Astrocyte (in vitro differentiated cells and primary cell): ENCODE measurements around the gene AMOTL2. TPM values are rescaled to one million over a fixed set of nuclear protein-coding genes. Genes with fewer than 3 reads are reported as not detected.
A peak's percentile ranks its signal among the peaks of the same experiment; 100 is the strongest.

Experiments used
- DNase-seq: peaks from one replicate; pipeline ENCODE4 v3.0.0-alpha.2; 2010; ENCODE audit warnings: low read depth
- FAIRE-seq: peaks from 2 replicates; lab custom pipeline; 2011; peaks lifted over from hg19 to GRCh38; lab: Jason Lieb, UNC
- H2AFZ ChIP-seq: 2 replicates; pipeline ENCODE4 v1.6.0; 2012; ENCODE audit warnings: low read depth, low read length, inconsistent platforms
- H3K27ac ChIP-seq: 2 replicates; pipeline ENCODE4 v1.5.1; 2011; ENCODE audit warnings: low read depth, low read length, inconsistent platforms
- H3K27me3 ChIP-seq: 2 replicates; pipeline ENCODE4 v1.6.0; 2011; ENCODE audit warnings: low read length, inconsistent platforms; ENCODE audit not compliant: insufficient read depth
- H3K36me3 ChIP-seq: 2 replicates; pipeline ENCODE4 v1.5.1; 2011; ENCODE audit warnings: low read length, inconsistent platforms; ENCODE audit not compliant: insufficient read depth
- H3K4me1 ChIP-seq: 2 replicates; pipeline ENCODE4 v1.5.1; 2011; ENCODE audit warnings: low read length, inconsistent platforms; ENCODE audit not compliant: insufficient read depth
- H3K4me2 ChIP-seq: 2 replicates; pipeline ENCODE4 v1.6.0; 2012; ENCODE audit warnings: low read length, inconsistent platforms
- H3K4me3 ChIP-seq: 2 replicates; pipeline ENCODE4 v1.5.1; 2011; ENCODE audit warnings: low read depth, mild to moderate bottlenecking, low read length, inconsistent platforms; ENCODE audit not compliant: insufficient read depth
- H3K79me2 ChIP-seq: 2 replicates; pipeline ENCODE4 v1.6.0; 2012; ENCODE audit warnings: mild to moderate bottlenecking, low read length, inconsistent platforms; ENCODE audit not compliant: insufficient read depth
- H3K9ac ChIP-seq: 2 replicates; pipeline ENCODE4 v1.6.0; 2012; ENCODE audit warnings: mild to moderate bottlenecking, low read length, inconsistent platforms
- H3K9me3 ChIP-seq: 2 replicates; pipeline ENCODE4 v1.5.1; 2012; ENCODE audit warnings: low read depth, mild to moderate bottlenecking, low read length, inconsistent platforms; ENCODE audit not compliant: insufficient read depth
- H4K20me1 ChIP-seq: 2 replicates; pipeline ENCODE4 v1.6.0; 2012; ENCODE audit warnings: low read length, inconsistent platforms; ENCODE audit not compliant: insufficient read depth
- H3K27ac Mint-ChIP-seq: one replicate; pipeline ENCODE4 v1.8.0; 2021; ENCODE audit warnings: mild to moderate bottlenecking, mixed read lengths; ENCODE audit not compliant: unreplicated experiment
- H3K27me3 Mint-ChIP-seq: one replicate; pipeline ENCODE4 v1.8.0; 2021; ENCODE audit warnings: low read depth, mixed read lengths; ENCODE audit not compliant: unreplicated experiment
- H3K36me3 Mint-ChIP-seq: one replicate; pipeline ENCODE4 v1.8.0; 2021; ENCODE audit warnings: low read depth, mixed read lengths; ENCODE audit not compliant: unreplicated experiment
- H3K4me1 Mint-ChIP-seq: one replicate; pipeline ENCODE4 v1.8.0; 2021; ENCODE audit warnings: low read depth, mixed read lengths; ENCODE audit not compliant: unreplicated experiment
- H3K4me3 Mint-ChIP-seq: one replicate; pipeline ENCODE4 v1.8.0; 2021; ENCODE audit warnings: mild to moderate bottlenecking, moderate library complexity, mixed read lengths; ENCODE audit not compliant: unreplicated experiment
- H3K9me3 Mint-ChIP-seq: one replicate; pipeline ENCODE4 v1.8.0; 2021; ENCODE audit warnings: mild to moderate bottlenecking, mixed read lengths; ENCODE audit not compliant: unreplicated experiment
- CTCF ChIP-seq: IDR thresholded peaks from 2 replicates; pipeline ENCODE4 v1.5.1; 2011; ENCODE audit warnings: low read depth, mild to moderate bottlenecking, inconsistent platforms, low read length, moderate library complexity; ENCODE audit not compliant: insufficient read depth
- EZH2 ChIP-seq: IDR thresholded peaks from 2 replicates; pipeline ENCODE4 v1.6.1; 2012; ENCODE audit warnings: mild to moderate bottlenecking, low read length, inconsistent platforms; ENCODE audit not compliant: insufficient read depth
- total RNA-seq: library from RNA; stranded (reverse); gene quantifications from 2 replicates; pipeline ENCODE4 v1.2.1, GENCODE V29; 2021

The AMOTL2 gene
- total RNA-seq, 1 donor from 2014 or later, result 197 TPM

GRCh38 chr3:134326760-134327593 lies 47.3 kb downstream of the AMOTL2 start:
- Mint-ChIP-seq H3K4me3 (peak overlapping the region; percentile 69), H3K36me3 (peaks cover 8% of the 10 kb centered on the region), H3K27me3 (no peaks in the 10 kb centered on the region), H3K27ac (peak overlapping the region; percentile 99), H3K9me3 (peaks cover 2% of the 10 kb centered on the region), H3K4me1 (peaks cover 80% of the 10 kb centered on the region)
- peak overlapping the region; percentile 83 for H3K9ac ChIP-seq
- peak overlapping the region; percentile 32 for H3K4me3 ChIP-seq
- H4K20me1 ChIP-seq, result no peaks in the 10 kb centered on the region
- H3K27me3 ChIP-seq, result no peaks in the 10 kb centered on the region
- H3K36me3 ChIP-seq, result no peaks in the 10 kb centered on the region
- H3K27ac ChIP-seq, result peak overlapping the region; percentile 98
- H2AFZ ChIP-seq, result no peak overlapping the region
- no peaks in the 10 kb centered on the region for H3K9me3 ChIP-seq
- DNase-seq, result peak; percentile 98
- peaks cover 58% of the 10 kb centered on the region for H3K4me1 ChIP-seq
- no peaks in the 10 kb centered on the region for H3K79me2 ChIP-seq
- H3K4me2 ChIP-seq, result peak overlapping the region; percentile 83
- FAIRE-seq, result peak; percentile 99
- TF ChIP-seq CTCF, result no peak
- TF ChIP-seq EZH2, result no peak

GRCh38 chr3:134326126-134326525 lies 48.1 kb downstream of the AMOTL2 start:
- no peak for TF ChIP-seq CTCF
- TF ChIP-seq EZH2, result no peak
- Histone ChIP-seq H3K4me1 (peaks cover 49% of the 10 kb centered on the region), H3K27ac (peak overlapping the region; percentile 98), H4K20me1 (no peaks in the 10 kb centered on the region), H3K79me2 (no peaks in the 10 kb centered on the region), H3K9ac (peak overlapping the region; percentile 51), H2AFZ (no peak overlapping the region), H3K4me3 (no peak overlapping the region), H3K36me3 (no peaks in the 10 kb centered on the region), H3K4me2 (peak overlapping the region; percentile 83), H3K27me3 (no peaks in the 10 kb centered on the region), H3K9me3 (no peaks in the 10 kb centered on the region)
- peaks cover 8% of the 10 kb centered on the region for H3K36me3 Mint-ChIP-seq
- DNase-seq (no peak), FAIRE-seq (no peak)
- H3K27ac Mint-ChIP-seq, result peak overlapping the region; percentile 99
- no peak overlapping the region for H3K4me3 Mint-ChIP-seq
- H3K27me3 Mint-ChIP-seq, result no peaks in the 10 kb centered on the region
- peaks cover 2% of the 10 kb centered on the region for H3K9me3 Mint-ChIP-seq
- H3K4me1 Mint-ChIP-seq, result peaks cover 72% of the 10 kb centered on the region

GRCh38 chr3:134325706-134326105 lies 48.5 kb downstream of the AMOTL2 start:
- Histone ChIP-seq H3K36me3 (no peaks in the 10 kb centered on the region), H3K4me1 (peaks cover 47% of the 10 kb centered on the region), H3K4me2 (peak overlapping the region; percentile 83), H3K9ac (peak overlapping the region; percentile 51), H3K27me3 (no peaks in the 10 kb centered on the region), H3K79me2 (no peaks in the 10 kb centered on the region), H3K9me3 (no peaks in the 10 kb centered on the region), H3K4me3 (no peak overlapping the region), H4K20me1 (no peaks in the 10 kb centered on the region), H2AFZ (no peak overlapping the region), H3K27ac (peak overlapping the region; percentile 98)
- Mint-ChIP-seq H3K4me1 (peaks cover 70% of the 10 kb centered on the region), H3K27ac (peak overlapping the region; percentile 99), H3K9me3 (peaks cover 2% of the 10 kb centered on the region), H3K27me3 (no peaks in the 10 kb centered on the region), H3K4me3 (no peak overlapping the region), H3K36me3 (peaks cover 8% of the 10 kb centered on the region)
- TF ChIP-seq CTCF (no peak), EZH2 (no peak)
- no peak for FAIRE-seq
- DNase-seq, result no peak
